GM12878 (cell line): ENCODE data around the gene EPB41L1. TPM values are rescaled to one million over a fixed set of nuclear protein-coding genes. Genes with fewer than 3 reads are reported as not detected.

Experiments
- ATAC-seq: fragments of 200-7000 bp; cut with Tn5 transposase; 3 replicates; pipeline ENCODE4 v1.9.1; 2020; ENCODE audit warnings: mild to moderate bottlenecking, moderate library complexity
- BruUV-seq: library from RNA; stranded (reverse); fragments of 400-500 nt; replicated peaks from 2 replicates; lab custom pipeline; 2021; lab: Mats Ljungman, UMichigan
- CTCF ChIA-PET: fragments of 300-600 bp; sonication (Branson Sonifier 250); formaldehyde crosslinking; extraction: SDS; loops from one replicate; lab custom pipeline; 2021; ENCODE audit warnings: inconsistent platforms; lab: Yijun Ruan, JAX
- POLR2A ChIA-PET: fragments of 350-600 bp; formaldehyde crosslinking; extraction: SDS; loops from one replicate; lab custom pipeline; 2021; ENCODE audit warnings: inconsistent platforms; lab: Charles Lee
- RAD21 ChIA-PET: fragments of 300-600 bp; sonication (Branson Sonifier 250); formaldehyde crosslinking; loops from one replicate; lab custom pipeline; 2023; ENCODE audit warnings: antibody characterized with exemption; ENCODE audit not compliant: unreplicated experiment; lab: Charles Lee
- SMC1A ChIA-PET: fragments of 300-600 bp; sonication (Branson Sonifier 250); formaldehyde crosslinking; loops from one replicate; lab custom pipeline; 2023; ENCODE audit not compliant: unreplicated experiment, uncharacterized antibody; lab: Charles Lee
- DNase-seq: peaks from one replicate; pipeline ENCODE4 v3.0.0-alpha.2; 2011; ENCODE audit warnings: low read depth, low spot score
- FAIRE-seq: peaks from 3 replicates; lab custom pipeline; 2011; peaks lifted over from hg19 to GRCh38; lab: Jason Lieb, UNC
- H2AFZ ChIP-seq: 2 replicates; pipeline ENCODE4 v1.6.0; 2011; ENCODE audit warnings: low read depth, low read length, control low read depth; ENCODE audit not compliant: control insufficient read depth
- H3K27ac ChIP-seq: 2 replicates; pipeline ENCODE4 v1.5.1; 2011; ENCODE audit warnings: control low read depth; ENCODE audit not compliant: control insufficient read depth, insufficient read depth
- H3K27me3 ChIP-seq, 2 experiments: replicated peaks in 1 of 2; 2 replicates each; pipeline versions ENCODE4 v1.6.0 to v1.6.1; 2011; ENCODE audit warnings: low read length in 1 of 2; ENCODE audit not compliant: control insufficient read depth in 2 of 2, insufficient read depth in 2 of 2
- H3K36me3 ChIP-seq, 2 experiments: 2 replicates each; pipeline ENCODE4 v1.5.1; 2011; ENCODE audit warnings: low read length in 1 of 2; ENCODE audit not compliant: control insufficient read depth in 2 of 2, insufficient read depth in 2 of 2
- H3K4me1 ChIP-seq: 2 replicates; pipeline ENCODE4 v1.6.1; 2011; ENCODE audit warnings: mild to moderate bottlenecking, low read length, moderate library complexity, mixed read lengths; ENCODE audit not compliant: control insufficient read depth, insufficient read depth
- H3K4me2 ChIP-seq: 2 replicates; pipeline ENCODE4 v1.6.0; 2011; ENCODE audit warnings: control low read depth; ENCODE audit not compliant: control insufficient read depth, insufficient read depth
- H3K4me3 ChIP-seq: fragments of 200-600 bp; sonication (generic); 2 replicates; pipeline ENCODE4 v1.5.1; 2016
- H3K79me2 ChIP-seq: 2 replicates; pipeline ENCODE4 v1.6.0; 2011; ENCODE audit warnings: low read length; ENCODE audit not compliant: control insufficient read depth, insufficient read depth
- H3K9ac ChIP-seq: 2 replicates; pipeline ENCODE4 v1.8.0; 2011; ENCODE audit warnings: low read length, control low read depth, mixed read lengths; ENCODE audit not compliant: control insufficient read depth, insufficient read depth
- H3K9me3 ChIP-seq: replicated peaks from 3 replicates; pipeline ENCODE4 v1.5.1; 2011; ENCODE audit warnings: mild to moderate bottlenecking, low read length; ENCODE audit not compliant: control insufficient read depth, insufficient read depth
- H4K20me1 ChIP-seq: 2 replicates; pipeline ENCODE4 v1.6.0; 2011; ENCODE audit not compliant: control insufficient read depth, insufficient read depth
- ETV6 ChIP-seq, 2 experiments: fragments of 450-650 bp in 1 of 2; IDR thresholded peaks in 1 of 2; conservative IDR thresholded peaks in 1 of 2; 2 replicates each; pipeline ENCODE4 v1.6.1; 2014; ENCODE audit warnings: antibody characterized with exemption in 1 of 2, borderline replicate concordance in 1 of 2, low read depth in 1 of 2, mild to moderate bottlenecking in 1 of 2, moderate library complexity in 1 of 2
- GATAD2B ChIP-seq: fragments of 450-650 bp; conservative IDR thresholded peaks from 2 replicates; pipeline ENCODE4 v1.6.1; 2017; ENCODE audit warnings: low read depth, mild to moderate bottlenecking, moderate library complexity
- MEF2B ChIP-seq: fragments of 450-650 bp; IDR thresholded peaks from 2 replicates; pipeline ENCODE4 v1.6.1; 2018; ENCODE audit warnings: mild to moderate bottlenecking, moderate library complexity; ENCODE audit not compliant: partially characterized antibody, poor library complexity, severe bottlenecking
- MXI1 ChIP-seq: fragments of 150-350 bp; IDR thresholded peaks from 2 replicates; pipeline ENCODE4 v1.6.1; 2011; ENCODE audit warnings: low read depth, mild to moderate bottlenecking, inconsistent platforms, low read length, improper control_type of control experiment
- PAX5 ChIP-seq: IDR thresholded peaks from 2 replicates; pipeline ENCODE4 v1.6.1; 2011; ENCODE audit warnings: low read depth, low read length, borderline replicate concordance
- SMC3 ChIP-seq: IDR thresholded peaks from 2 replicates; pipeline ENCODE4 v1.6.1; 2011; ENCODE audit warnings: low read length, improper control_type of control experiment, borderline replicate concordance
- WGBS: methylation state at CpG from one replicate; pipeline ENCODE4 v1.1.6; 2016; ENCODE audit warnings: low lambda C conversion rate; ENCODE audit not compliant: insufficient replicate concordance, insufficient coverage; ENCODE audit errors: missing lambda C conversion rate; 5-methylcytosine and 5-hydroxymethylcytosine counted together
- in situ Hi-C: fragments of 300-500 bp; cut with MboI; formaldehyde crosslinking; loops from 9 replicates; pipeline ENCODE4 v1.14.3; 2018; ENCODE audit warnings: mixed read lengths
- intact Hi-C: fragments of 100-400 bp; cut with micrococcal nuclease; formaldehyde crosslinking; loops from one replicate; pipeline ENCODE4 v1.14.2; 2022; ENCODE audit not compliant: unreplicated experiment
- polyA plus RNA-seq, 11 experiments: library from polyadenylated mRNA; depleted of rRNA in 4 of 11; unstranded in 6 of 11; stranded (reverse) in 5 of 11; fragments of >200 nt; fragmentation: Nextera tagmentation in 4 of 11; fragmentation: Illumina TruSeq in 1 of 11; extraction: Ambion mirVana in 4 of 11; extraction: Trizol in 1 of 11; gene quantifications; 1 replicate in 1 of 11; 2 replicates in 10 of 11; pipeline versions ENCODE4 v1.2.1 to v1.2.3, GENCODE V29; 2011 to 2016; ENCODE audit warnings: inconsistent platforms in 2 of 11, missing spikeins in 2 of 11, low read depth in 1 of 11
- total RNA-seq, 4 experiments: library from RNA; depleted of rRNA in 3 of 4; stranded (reverse); fragments of >200 nt in 3 of 4; fragmentation: Illumina TruSeq in 1 of 4; extraction: Trizol in 1 of 4; gene quantifications; 2 replicates each; pipeline versions ENCODE4 v1.2.1 to v1.2.3, GENCODE V29; 2013 to 2021
- TF ChIP-seq, protein P1 (sequence below): fragments of 450-650 bp; IDR thresholded peaks from 2 replicates; pipeline ENCODE4 v1.6.1; 2017; ENCODE audit warnings: mild to moderate bottlenecking, moderate library complexity
- TF ChIP-seq, protein P2 (sequence below): fragments of 450-650 bp; IDR thresholded peaks from 2 replicates; pipeline ENCODE4 v1.6.1; 2018; ENCODE audit warnings: borderline replicate concordance, mild to moderate bottlenecking; ENCODE audit not compliant: partially characterized antibody

Gene EPB41L1
- total and polyA plus RNA-seq, 10 of the 15 experiments (the other 5 are each of a cell fraction or from before 2014, with no cell fraction given), result 0.08 to 3.2 (median 0.31) TPM

DNA sequence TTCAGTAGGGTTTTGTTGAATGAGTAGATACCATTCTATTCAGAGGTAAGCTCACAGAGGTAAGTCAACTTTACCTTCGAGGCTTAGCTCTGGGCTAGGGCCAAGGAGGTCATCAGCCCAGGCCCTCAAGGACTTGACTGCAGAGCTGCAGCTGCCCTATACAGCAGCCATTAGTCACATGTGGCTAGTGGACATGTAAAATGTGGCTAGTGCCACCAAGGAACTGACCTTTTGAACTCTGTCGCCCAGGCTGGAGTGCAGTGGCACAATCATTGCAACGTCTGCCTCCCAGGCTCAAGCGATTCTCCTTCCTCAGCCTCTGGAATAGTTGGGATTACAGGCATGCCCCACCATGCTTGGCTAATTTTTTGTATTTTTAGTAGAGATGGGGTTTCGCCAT is 47.9 kb upstream of the EPB41L1 start:
- ChIA-PET CTCF (interaction anchor here (0.6 to 1.7 kb wide), 2 partner anchors 32 to 143 kb away, joined by 3 to 6 read pairs; no protein-coding TSS in a partner anchor), POLR2A (interaction anchor here (0.7 kb wide), 3 partner anchors 13 to 253 kb away, joined by 3 to 7 read pairs (median 4); no protein-coding TSS in a partner anchor), RAD21 (interaction anchor here (1.7 kb wide), 1 partner anchor 7 kb away, joined by 3 read pairs; no protein-coding TSS in a partner anchor), SMC1A (interaction anchor here (1.2 to 2.0 kb wide), 2 partner anchors 10 to 32 kb away, joined by 3 to 10 read pairs; no protein-coding TSS in a partner anchor)
- H3K4me2 ChIP-seq, result no peak overlapping the region
- intact Hi-C loops (no loop called here), in situ Hi-C loops (no loop called here)
- no peak overlapping the region for H3K9ac ChIP-seq
- H3K27ac ChIP-seq, result no peak overlapping the region
- H2AFZ ChIP-seq, result no peak overlapping the region
- H3K4me1 ChIP-seq, result no peaks in the 10 kb centered on the region
- no peak for TF ChIP-seq PAX5
- no peak for TF ChIP-seq SMC3
- TF ChIP-seq MEF2B, result no peak
- TF ChIP-seq ETV6 (conservative IDR thresholded peaks at IDR 0.05 in 1 of 2, IDR thresholded peaks at IDR 0.05 in 1 of 2; ENCODE audit: borderline replicate concordance in 1 of 2, low read depth in 1 of 2), result no peak
- TF ChIP-seq, protein P1, sequence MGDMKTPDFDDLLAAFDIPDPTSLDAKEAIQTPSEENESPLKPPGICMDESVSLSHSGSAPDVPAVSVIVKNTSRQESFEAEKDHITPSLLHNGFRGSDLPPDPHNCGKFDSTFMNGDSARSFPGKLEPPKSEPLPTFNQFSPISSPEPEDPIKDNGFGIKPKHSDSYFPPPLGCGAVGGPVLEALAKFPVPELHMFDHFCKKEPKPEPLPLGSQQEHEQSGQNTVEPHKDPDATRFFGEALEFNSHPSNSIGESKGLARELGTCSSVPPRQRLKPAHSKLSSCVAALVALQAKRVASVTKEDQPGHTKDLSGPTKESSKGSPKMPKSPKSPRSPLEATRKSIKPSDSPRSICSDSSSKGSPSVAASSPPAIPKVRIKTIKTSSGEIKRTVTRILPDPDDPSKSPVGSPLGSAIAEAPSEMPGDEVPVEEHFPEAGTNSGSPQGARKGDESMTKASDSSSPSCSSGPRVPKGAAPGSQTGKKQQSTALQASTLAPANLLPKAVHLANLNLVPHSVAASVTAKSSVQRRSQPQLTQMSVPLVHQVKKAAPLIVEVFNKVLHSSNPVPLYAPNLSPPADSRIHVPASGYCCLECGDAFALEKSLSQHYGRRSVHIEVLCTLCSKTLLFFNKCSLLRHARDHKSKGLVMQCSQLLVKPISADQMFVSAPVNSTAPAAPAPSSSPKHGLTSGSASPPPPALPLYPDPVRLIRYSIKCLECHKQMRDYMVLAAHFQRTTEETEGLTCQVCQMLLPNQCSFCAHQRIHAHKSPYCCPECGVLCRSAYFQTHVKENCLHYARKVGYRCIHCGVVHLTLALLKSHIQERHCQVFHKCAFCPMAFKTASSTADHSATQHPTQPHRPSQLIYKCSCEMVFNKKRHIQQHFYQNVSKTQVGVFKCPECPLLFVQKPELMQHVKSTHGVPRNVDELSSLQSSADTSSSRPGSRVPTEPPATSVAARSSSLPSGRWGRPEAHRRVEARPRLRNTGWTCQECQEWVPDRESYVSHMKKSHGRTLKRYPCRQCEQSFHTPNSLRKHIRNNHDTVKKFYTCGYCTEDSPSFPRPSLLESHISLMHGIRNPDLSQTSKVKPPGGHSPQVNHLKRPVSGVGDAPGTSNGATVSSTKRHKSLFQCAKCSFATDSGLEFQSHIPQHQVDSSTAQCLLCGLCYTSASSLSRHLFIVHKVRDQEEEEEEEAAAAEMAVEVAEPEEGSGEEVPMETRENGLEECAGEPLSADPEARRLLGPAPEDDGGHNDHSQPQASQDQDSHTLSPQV, result no peak
- TF ChIP-seq, protein P2, sequence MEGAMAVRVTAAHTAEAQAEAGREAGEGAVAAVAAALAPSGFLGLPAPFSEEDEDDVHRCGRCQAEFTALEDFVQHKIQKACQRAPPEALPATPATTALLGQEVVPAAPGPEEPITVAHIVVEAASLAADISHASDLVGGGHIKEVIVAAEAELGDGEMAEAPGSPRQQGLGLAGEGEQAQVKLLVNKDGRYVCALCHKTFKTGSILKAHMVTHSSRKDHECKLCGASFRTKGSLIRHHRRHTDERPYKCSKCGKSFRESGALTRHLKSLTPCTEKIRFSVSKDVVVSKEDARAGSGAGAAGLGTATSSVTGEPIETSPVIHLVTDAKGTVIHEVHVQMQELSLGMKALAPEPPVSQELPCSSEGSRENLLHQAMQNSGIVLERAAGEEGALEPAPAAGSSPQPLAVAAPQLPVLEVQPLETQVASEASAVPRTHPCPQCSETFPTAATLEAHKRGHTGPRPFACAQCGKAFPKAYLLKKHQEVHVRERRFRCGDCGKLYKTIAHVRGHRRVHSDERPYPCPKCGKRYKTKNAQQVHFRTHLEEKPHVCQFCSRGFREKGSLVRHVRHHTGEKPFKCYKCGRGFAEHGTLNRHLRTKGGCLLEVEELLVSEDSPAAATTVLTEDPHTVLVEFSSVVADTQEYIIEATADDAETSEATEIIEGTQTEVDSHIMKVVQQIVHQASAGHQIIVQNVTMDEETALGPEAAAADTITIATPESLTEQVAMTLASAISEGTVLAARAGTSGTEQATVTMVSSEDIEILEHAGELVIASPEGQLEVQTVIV, result no peak
- TF ChIP-seq MXI1, result no peak
- TF ChIP-seq GATAD2B, result no peak
- no peaks in the 10 kb centered on the region for H3K36me3 ChIP-seq
- FAIRE-seq, result no peak
- 47% methylated on average over 5 of the region's 5 CpGs for whole genome bisulfite sequencing
- no peak for ATAC-seq
- BruUV-seq, result no TSS peak
- H3K79me2 ChIP-seq, result no peaks in the 10 kb centered on the region
- no peaks in the 10 kb centered on the region for H3K27me3 ChIP-seq
- H3K9me3 ChIP-seq, result no peaks in the 10 kb centered on the region
- H4K20me1 ChIP-seq, result no peaks in the 10 kb centered on the region
- H3K4me3 ChIP-seq, result no peak overlapping the region
- no peak for DNase-seq
